ENCODE data around the gene AP2A2. TPM values are rescaled to one million over a fixed set of nuclear protein-coding genes. Genes with fewer than 3 reads are reported as not detected.

AP2A2 gene
- total RNA-seq, 1 experiment from 2014 or later, result 92.9 TPM

DNA sequence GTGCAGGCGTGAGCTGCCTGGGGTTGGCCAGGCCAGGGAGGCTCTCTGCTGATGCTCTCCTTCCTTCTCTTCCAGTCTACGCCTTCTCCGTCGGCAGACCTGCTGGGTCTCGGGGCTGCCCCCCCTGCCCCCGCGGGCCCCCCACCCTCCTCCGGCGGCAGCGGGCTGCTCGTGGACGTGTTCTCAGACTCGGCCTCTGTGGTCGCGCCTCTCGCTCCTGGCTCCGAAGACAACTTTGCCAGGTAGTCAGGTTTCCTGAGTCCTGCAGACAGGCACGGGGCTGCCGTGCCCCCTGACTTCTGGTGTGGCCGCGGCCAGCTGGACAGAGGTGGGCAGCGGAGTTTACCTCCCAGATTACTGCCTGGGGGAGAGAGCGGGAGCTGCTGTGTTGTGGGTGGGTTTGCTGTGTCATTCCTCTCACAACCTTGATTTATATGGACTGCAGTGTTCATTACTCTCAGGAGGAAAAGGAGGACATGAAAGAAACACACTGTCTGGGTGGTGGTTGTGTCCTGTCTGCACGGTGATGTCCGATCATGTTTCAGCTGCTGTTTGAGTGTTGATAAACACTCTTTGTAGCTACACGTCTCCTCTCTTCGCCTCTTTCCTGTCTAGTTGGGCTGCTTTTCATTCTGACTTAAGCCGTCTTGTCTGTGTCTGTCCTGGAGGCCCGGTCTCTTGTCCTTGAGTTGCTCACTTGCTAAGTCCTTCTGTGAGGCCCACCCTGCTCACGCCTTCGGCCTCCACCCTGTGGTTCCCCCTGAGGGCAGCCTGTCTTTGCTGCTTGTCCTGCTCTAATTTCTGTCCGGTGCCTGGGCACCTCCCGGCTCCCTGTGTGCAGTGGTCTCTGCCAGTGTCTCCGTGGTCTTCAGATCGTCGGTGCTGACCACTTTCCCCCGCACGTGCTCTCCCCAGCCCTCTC lies 74.9 kb downstream of the AP2A2 start:
- no peak for TF ChIP-seq CTCF (IDR thresholded peaks at IDR 0.05; ENCODE audit: unreplicated experiment)
- no peaks in the 10 kb centered on the region for H3K9me3 Mint-ChIP-seq (ENCODE audit: low read depth, unreplicated experiment)
- no peak for DNase-seq
- BruUV-seq (replicated peaks), result no TSS peak
- no peaks in the 10 kb centered on the region for H3K27me3 Mint-ChIP-seq (ENCODE audit: unreplicated experiment)
- no peak overlapping the region for H3K27ac Mint-ChIP-seq (ENCODE audit: unreplicated experiment)
- H3K4me1 Mint-ChIP-seq (ENCODE audit: low read depth, unreplicated experiment), result no peaks in the 10 kb centered on the region
- no peak overlapping the region for H3K4me3 Mint-ChIP-seq (ENCODE audit: low read depth, unreplicated experiment)
- CTCF ChIA-PET, result no interaction called here
- intact Hi-C loops (cut with micrococcal nuclease; ENCODE audit: unreplicated experiment), result no loop called here
- peaks cover 57% of the 10 kb centered on the region for H3K36me3 Mint-ChIP-seq (ENCODE audit: insufficient read depth, unreplicated experiment)

DNA sequence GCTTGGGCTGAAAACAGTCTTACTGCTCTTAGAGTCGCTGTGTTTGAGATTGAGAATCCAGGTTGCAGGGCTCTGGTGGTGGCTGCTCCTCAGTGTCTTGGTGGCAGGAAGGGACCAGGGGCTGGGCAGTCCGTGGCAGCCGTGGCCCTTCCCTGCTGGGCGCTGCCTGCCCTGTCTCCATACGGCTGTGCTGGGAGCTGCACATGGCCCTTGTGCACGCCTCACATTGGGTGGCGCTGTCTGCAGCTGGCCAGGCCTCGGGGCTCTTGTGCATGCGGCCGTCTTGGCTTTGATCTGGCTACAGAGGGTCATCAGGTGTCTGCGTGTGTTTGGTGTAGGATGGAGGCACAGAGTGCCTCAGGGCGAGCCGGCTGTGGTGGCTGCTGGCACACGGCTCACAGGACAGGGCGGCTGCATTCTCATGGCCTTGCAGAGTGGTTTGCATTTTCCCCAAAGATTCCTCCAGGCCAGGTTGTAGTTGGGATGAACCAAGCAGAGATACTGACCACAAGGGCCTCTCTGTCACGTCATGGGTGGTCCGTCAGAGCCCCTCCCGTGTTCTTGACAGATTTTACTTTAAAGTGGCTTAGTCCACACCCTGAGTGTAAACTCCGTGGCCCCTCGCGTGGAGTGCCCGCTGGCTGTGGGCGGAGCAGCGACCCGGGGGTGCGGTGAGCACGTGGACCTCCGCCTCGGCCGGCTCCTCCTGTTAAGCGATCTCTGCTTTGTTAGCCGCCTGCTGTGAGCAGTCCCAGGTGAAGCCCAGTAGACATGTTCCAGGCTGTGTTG lies 76.1 kb downstream of the AP2A2 start:
- TF ChIP-seq CTCF (IDR thresholded peaks at IDR 0.05; ENCODE audit: unreplicated experiment), result no peak
- CTCF ChIA-PET, result no interaction called here
- H3K27ac Mint-ChIP-seq (ENCODE audit: unreplicated experiment), result no peak overlapping the region
- no peak overlapping the region for H3K4me3 Mint-ChIP-seq (ENCODE audit: low read depth, unreplicated experiment)
- H3K27me3 Mint-ChIP-seq (ENCODE audit: unreplicated experiment), result no peaks in the 10 kb centered on the region
- H3K9me3 Mint-ChIP-seq (ENCODE audit: low read depth, unreplicated experiment), result no peaks in the 10 kb centered on the region
- no peaks in the 10 kb centered on the region for H3K4me1 Mint-ChIP-seq (ENCODE audit: low read depth, unreplicated experiment)
- H3K36me3 Mint-ChIP-seq (ENCODE audit: insufficient read depth, unreplicated experiment), result peaks cover 61% of the 10 kb centered on the region
- no TSS peak for BruUV-seq (replicated peaks)
- no peak for DNase-seq
- intact Hi-C loops (cut with micrococcal nuclease; ENCODE audit: unreplicated experiment), result no loop called here

- intact Hi-C loops (cut with micrococcal nuclease; ENCODE audit: unreplicated experiment), result no loop called here
- peaks cover 55% of the 10 kb centered on the region for H3K36me3 Mint-ChIP-seq (ENCODE audit: insufficient read depth, unreplicated experiment)
- DNase-seq, result no peak
- H3K27ac Mint-ChIP-seq (ENCODE audit: unreplicated experiment), result no peak overlapping the region
- no peaks in the 10 kb centered on the region for H3K9me3 Mint-ChIP-seq (ENCODE audit: low read depth, unreplicated experiment)
- CTCF ChIA-PET, result no interaction called here
- H3K4me3 Mint-ChIP-seq (ENCODE audit: low read depth, unreplicated experiment), result no peak overlapping the region
- no peaks in the 10 kb centered on the region for H3K4me1 Mint-ChIP-seq (ENCODE audit: low read depth, unreplicated experiment)
- no TSS peak for BruUV-seq (replicated peaks)
- H3K27me3 Mint-ChIP-seq (ENCODE audit: unreplicated experiment), result no peaks in the 10 kb centered on the region
- no peak for TF ChIP-seq CTCF (IDR thresholded peaks at IDR 0.05; ENCODE audit: unreplicated experiment)
Observed at GRCh38 chr11:1002406-1002984, 76.8 kb downstream of the AP2A2 start.

DNA sequence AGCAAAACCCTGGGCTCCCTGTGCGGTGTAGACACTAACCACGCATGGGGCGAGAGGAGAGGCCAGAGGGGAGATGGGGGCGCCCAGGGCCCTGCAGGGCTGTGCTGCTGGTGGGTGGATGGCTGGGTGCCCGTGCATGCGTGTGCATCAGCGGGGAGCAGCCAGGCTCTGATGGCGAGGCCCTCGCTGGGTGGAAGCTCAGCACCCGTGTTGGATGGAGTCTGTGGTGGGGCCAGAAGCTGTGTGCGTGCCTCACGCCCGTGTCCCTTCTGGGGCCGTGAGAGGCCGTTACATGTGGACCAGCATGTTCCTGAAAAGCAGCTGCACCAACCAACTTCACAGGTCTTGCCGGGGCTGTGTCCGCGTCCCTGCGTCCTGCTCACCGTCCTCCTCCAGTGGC lies 77.5 kb downstream of the AP2A2 start:
- CTCF ChIA-PET, result no interaction called here
- BruUV-seq (replicated peaks), result no TSS peak
- TF ChIP-seq CTCF (IDR thresholded peaks at IDR 0.05; ENCODE audit: unreplicated experiment), result no peak
- no peaks in the 10 kb centered on the region for H3K4me1 Mint-ChIP-seq (ENCODE audit: low read depth, unreplicated experiment)
- intact Hi-C loops (cut with micrococcal nuclease; ENCODE audit: unreplicated experiment), result no loop called here
- no peak for DNase-seq
- no peaks in the 10 kb centered on the region for H3K9me3 Mint-ChIP-seq (ENCODE audit: low read depth, unreplicated experiment)
- no peaks in the 10 kb centered on the region for H3K27me3 Mint-ChIP-seq (ENCODE audit: unreplicated experiment)
- H3K27ac Mint-ChIP-seq (ENCODE audit: unreplicated experiment), result no peak overlapping the region
- peaks cover 55% of the 10 kb centered on the region for H3K36me3 Mint-ChIP-seq (ENCODE audit: insufficient read depth, unreplicated experiment)
- no peak overlapping the region for H3K4me3 Mint-ChIP-seq (ENCODE audit: low read depth, unreplicated experiment)
